Retina (tissue), 1 donor: ENCODE measurements around the gene GPC6.

Source experiments
- DNase-seq: peaks from one replicate; pipeline ENCODE4 v3.0.0-alpha.2; 2016

GPC6 gene

DNA sequence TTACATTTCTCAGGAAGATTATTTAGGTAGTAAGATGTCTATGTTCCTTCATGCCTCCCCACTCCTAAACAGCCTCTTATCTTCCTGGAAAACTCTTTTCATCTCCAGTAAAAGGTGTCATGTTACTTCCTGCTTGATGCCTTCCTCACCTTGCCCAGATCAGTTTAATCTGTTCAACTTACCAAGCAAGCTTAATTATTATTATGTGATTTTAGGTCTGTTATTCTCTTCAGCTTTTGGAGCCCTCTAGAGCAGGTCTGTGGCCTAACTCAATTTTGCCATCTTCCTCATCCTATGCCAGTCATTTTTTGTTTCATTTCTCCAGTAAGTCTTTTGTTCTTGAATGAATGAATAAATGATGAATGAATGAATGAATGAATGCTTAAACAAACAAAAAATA lies 724.5 kb downstream of the GPC6 start:
- DNase-seq: no peak

- no peak for DNase-seq
Measured at GRCh38 chr13:93951951-93952350, 725.3 kb downstream of the GPC6 start.

- DNase-seq: no peak
Measured at GRCh38 chr13:93953841-93954240, 727.2 kb downstream of the GPC6 start.

GRCh38 chr13:93955904-93956303 lies 729.3 kb downstream of the GPC6 start:
- no peak for DNase-seq

GRCh38 chr13:93956426-93956825 lies 729.8 kb downstream of the GPC6 start:
- DNase-seq: no peak

GRCh38 chr13:93957371-93957770 lies 730.8 kb downstream of the GPC6 start:
- no peak for DNase-seq

DNA sequence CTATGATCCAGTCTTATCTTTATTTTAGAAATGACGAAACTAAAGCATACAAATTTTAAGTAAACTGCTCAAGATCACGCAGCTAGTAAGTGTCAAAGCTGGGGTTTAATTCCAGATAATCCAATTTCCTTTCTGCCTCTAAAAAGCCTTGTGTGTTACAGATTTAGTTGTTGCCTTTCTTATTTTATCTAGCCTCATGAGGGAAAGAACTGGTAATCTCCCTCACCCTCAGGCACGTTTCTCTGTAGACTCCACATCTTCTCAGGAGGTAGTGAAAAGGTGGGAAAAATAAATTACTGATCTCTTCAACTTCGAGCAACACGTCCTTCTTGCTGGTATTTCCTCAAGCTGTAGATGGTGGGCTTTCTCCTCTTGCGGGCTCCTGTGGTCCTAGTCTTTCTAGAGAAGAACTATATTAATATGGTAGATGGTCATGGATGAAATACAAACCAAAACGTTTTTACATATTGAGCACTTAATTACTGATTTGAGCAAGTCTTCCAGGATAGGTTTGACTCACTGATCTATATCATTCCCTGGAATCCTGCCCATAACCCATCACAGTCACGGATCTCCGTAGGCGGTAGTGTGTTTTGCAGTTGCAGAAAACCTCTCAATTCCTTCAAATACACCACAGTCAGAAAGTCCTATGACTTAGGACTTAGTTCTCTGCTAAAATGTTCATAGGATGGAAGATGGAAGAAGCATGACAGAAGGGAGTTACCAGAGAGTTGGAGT lies 733.4 kb downstream of the GPC6 start:
- no peak for DNase-seq

- no peak for DNase-seq
Measured at GRCh38 chr13:93963266-93964145, 736.9 kb downstream of the GPC6 start.

DNA sequence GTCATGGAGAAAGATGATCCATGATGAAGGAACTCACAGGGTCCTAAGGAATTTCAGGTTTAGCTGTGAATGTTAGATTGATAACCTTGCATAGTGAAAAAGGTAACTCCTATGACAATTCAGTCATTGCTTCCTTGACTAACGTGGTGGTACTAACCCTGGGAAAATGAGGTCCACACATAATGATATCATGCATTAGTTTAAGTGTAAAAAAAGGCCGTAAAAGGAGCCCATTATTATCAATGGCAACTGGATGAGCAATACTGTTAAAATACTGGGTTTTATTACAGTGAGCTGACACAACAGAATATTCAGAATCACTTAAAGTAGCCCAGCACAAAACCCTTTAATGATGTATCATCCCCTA lies 737.5 kb downstream of the GPC6 start:
- no peak for DNase-seq

- no peak for DNase-seq
Measured at GRCh38 chr13:93965587-93965986, 739.0 kb downstream of the GPC6 start.

GRCh38 chr13:93966267-93966936 lies 739.8 kb downstream of the GPC6 start:
- no peak for DNase-seq

DNA sequence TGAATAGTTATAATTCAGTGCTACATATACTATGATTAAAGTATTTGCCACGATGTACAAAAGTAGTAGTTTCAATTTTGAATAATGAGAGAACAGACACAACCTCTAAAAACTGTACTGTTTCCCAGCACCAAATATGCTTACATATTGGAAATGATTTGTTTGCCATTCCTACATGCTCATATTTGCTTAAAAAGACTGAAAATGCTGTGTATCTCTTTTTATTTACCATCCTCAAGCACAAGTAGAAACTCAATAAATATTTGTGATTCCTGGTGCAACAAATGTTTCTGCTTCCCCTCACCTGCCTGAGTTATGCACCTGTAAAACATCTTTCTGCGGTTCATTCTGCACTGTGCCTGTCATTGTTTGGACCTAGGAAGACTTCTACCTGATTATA lies 740.7 kb downstream of the GPC6 start:
- no peak for DNase-seq

DNA sequence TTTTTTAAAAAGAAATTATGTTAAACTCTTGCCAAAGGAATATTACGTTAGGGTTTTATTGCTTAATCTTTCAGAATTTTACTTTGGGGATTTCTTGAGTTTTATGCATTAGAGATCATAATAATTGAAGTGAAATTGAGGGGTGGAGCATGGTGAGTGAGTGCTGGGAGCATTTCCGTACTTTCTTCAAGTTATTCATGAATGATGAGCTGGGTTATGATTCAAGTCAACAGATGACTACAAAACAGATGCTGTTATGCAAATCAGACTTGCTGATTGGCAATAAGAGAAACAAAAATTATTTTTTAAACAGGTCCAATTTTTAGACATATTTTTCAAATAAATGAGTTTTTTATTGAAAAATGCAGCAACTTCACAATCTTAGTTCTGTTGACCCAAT lies 748.6 kb downstream of the GPC6 start:
- DNase-seq: no peak

DNA sequence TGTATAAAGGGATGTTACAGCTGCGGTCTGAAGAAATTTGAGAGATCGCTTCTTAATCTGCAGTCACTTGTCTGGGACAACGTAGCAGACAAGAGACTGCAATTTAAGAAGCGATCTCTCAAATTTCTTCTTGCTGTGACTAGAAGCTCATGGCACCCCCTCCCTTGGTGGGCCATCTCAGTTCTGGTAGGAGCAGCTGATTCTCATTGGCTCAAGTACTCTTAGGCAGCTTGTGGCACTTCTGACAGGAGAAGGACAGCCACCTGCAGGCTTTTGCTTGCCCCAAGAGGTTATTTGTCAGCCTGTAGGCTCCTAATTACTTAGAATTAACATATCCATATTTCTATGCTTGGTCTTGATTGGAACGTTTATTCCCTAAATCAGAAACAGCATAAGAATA lies 749.9 kb downstream of the GPC6 start:
- DNase-seq: no peak

- no peak for DNase-seq
Measured at GRCh38 chr13:93977986-93978385, 751.4 kb downstream of the GPC6 start.

DNA sequence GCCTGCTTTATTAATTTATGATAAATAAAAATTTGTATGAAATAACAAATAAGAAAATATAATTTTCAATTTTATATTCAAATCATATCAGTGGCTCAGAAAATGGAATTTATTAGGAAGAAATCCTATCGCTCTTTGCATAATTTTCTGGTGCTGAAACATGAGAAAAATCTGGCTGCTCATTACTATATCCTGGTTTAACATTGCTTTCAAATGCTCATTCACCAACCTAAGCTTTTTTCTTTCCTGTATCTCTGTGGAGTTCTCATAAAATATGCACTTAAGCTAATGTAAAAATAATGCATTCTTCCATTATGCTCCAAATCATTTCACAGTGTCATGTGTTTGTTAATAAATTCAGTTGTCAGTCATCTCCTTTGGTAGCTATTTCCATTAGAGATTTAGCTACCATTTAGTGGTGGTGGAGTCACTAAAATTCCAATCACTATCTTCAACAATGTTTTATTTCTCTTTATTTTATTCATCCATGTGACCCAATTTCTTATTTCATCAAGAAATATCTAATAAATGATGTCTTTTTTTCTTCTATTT lies 754.9 kb downstream of the GPC6 start:
- DNase-seq: no peak

GRCh38 chr13:93982179-93982918 lies 755.7 kb downstream of the GPC6 start:
- no peak for DNase-seq

- no peak for DNase-seq
Measured at GRCh38 chr13:93984052-93984451, 757.4 kb downstream of the GPC6 start.

DNA sequence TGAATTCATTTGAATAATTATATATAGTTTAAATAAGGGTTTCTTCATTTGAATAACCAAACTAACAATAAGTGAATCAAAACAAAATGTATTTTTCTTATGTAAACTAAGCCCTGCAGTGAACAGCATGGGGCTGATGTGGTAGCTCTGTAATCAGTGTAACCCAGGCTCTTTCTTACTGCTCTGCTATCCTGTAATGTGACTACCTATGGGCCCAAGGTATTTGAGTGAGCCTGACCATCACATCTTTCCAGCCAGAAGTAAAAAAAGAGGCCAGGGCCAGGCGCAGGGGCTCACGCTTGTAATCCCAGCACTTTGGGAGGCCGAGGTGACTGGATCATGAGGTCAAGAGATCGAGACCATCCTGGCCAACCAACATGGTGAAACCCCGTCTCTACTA lies 758.3 kb downstream of the GPC6 start:
- no peak for DNase-seq

DNA sequence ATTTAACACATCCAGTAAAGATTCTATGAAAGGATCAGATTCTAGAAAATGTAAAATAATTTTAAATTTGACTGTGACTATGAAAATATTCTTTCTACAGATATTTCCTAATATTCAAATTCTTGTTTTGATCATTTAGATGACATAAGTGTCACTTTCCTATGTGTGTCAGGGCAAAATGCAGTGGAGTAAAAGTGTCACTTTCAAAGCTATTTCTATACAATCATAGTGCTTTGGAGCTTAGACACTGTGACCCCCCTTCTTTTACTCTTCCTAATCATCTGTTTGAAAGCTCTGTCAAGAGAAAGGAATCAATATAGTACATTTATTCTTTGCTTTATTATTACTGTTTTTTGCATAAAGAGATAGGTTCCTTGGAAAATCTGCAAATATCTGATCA lies 760.9 kb downstream of the GPC6 start:
- no peak for DNase-seq

GRCh38 chr13:93991569-93991968 lies 765.0 kb downstream of the GPC6 start:
- DNase-seq: no peak

GRCh38 chr13:93996481-93996880 lies 769.9 kb downstream of the GPC6 start:
- no peak for DNase-seq

GRCh38 chr13:94006296-94006695 lies 779.7 kb downstream of the GPC6 start:
- no peak for DNase-seq
